ENCODE data around the gene DXO.
"Not testable (repeated sequence)": the region's sequence is repeated elsewhere in the genome, so short reads cannot be mapped to it uniquely, and the experiment has no call there.

Gene DXO

GRCh38 chr6:31958741-31959739, 12.9 kb downstream of the DXO start, which contains the start of the genes NELFE and SKIC2:
Gene NELFE (minus strand): TSS chr6:31958971. CDS start chr6:31958446, 525 bp downstream.
Gene SKIC2 (plus strand): TSS chr6:31959175. CDS start chr6:31959193, 18 bp downstream.
- peak; percentile 99 for DNase-seq (ENCODE audit: low spot score)

DNA sequence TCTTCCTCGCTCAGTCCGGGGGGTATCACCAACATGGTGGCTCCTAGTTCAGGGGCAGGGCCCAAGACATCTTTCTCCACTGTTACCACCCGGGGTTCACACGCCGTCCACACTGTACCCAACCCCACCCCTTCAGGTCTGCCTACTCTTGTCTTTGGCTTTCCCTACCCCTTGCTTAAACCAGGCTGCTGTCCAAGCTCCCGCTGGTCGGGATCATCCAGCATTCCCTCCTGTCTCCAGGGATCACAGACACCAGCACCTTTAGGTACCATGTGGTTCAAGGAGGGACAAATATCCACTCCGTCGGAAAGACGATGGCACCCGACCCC, 13.6 kb downstream of the DXO start:
- no peak for DNase-seq (ENCODE audit: low spot score)

- DNase-seq (ENCODE audit: low spot score), result no peak
Observed at GRCh38 chr6:31956796-31957195, 15.1 kb downstream of the DXO start.

DNA sequence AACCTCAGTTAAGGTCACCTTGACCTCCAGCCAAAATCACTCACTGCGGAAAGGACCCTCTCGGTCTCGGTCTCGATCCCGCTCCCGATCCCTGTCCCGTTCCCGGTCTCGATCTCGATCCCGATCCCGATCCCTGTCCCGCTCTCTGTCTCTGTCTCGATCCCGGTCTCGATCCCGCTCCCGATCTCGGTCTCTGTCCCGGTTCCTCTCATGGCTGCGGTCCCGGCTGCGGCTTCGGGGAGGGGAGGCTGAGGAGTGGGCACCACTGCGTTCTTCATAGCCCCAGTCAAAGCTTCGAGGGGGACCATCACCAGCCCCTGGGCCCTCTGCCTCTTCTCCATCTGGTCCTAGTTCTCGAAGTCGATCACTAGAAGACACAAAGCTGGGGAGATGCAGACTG, 17.4 kb downstream of the DXO start:
- no peak for DNase-seq (ENCODE audit: low spot score)

DNA sequence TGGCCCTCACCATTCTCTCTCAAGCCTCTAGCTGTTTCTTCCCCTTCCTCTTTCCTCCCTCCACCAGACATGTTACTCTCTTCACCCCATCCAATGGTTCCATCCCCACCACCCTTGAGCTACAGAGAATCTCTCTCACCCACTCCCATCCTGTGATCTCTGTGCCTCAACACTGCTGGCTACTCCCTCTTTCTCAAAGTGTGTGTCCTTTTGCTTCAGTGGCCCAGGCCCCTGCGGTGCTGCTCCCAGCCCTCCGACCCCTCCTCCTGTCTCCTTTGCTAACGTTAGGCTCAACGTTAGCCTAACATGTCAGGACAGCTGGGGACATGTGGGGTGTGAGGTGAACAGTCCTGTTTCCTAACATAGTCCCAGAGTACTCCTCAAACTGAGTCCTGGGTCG, 19.0 kb downstream of the DXO start:
- DNase-seq (ENCODE audit: low spot score), result no peak

GRCh38 chr6:31952140-31952805, 19.7 kb downstream of the DXO start:
- peak; percentile 22 for DNase-seq (ENCODE audit: low spot score)

DNA sequence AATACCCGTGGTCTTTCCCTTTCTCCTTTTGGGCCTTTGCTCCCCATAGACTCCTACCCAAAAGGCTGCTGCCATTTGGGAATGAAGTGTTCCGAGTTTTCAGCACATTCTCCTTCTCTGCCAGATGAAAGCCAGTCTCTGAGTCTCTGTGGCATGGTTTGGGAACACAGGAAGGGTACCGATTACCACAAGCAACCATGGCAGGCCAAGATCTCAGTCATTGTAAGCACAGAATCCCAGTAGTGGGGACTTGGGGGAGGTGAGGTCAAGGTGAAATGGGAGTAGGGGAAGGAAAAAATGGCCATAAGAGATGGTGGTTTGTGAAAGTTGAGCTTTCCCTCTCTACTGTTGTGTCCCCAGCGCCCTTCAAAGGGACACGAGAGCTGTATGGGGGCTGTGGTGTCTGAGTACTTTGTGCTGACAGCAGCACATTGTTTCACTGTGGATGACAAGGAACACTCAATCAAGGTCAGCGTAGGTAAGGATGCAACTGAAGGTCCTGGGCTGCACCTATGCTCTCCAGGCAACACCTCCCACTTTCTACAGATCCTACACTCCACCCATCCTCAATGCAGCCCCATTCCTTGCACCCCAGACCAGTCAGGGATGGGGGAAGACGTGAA, 21.9 kb downstream of the DXO start:
- DNase-seq (ENCODE audit: low spot score), result no peak

GRCh38 chr6:31948753-31949413, 23.1 kb downstream of the DXO start:
- DNase-seq (ENCODE audit: low spot score), result no peak

GRCh38 chr6:31948306-31948705, 23.6 kb downstream of the DXO start:
- no peak for DNase-seq (ENCODE audit: low spot score)

DNA sequence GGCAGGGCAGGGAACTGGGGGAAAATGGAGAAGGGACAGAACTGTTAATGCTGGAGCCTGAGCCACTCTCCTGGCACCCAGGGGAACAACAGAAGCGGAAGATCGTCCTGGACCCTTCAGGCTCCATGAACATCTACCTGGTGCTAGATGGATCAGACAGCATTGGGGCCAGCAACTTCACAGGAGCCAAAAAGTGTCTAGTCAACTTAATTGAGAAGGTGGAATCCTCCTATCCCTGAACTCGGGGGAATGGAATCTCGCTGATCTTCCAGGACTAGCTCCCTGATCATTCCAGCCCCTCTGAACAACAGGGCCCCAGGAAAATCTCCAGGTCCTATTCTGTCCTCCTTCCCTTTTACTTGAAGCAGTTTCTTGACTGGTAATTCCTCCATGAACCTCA, 24.1 kb downstream of the DXO start:
- DNase-seq (ENCODE audit: low spot score), result no peak

GRCh38 chr6:31947070-31947675, 24.8 kb downstream of the DXO start:
- no peak for DNase-seq (ENCODE audit: low spot score)

- DNase-seq (ENCODE audit: low spot score), result no peak
Observed at GRCh38 chr6:31946370-31946885, 25.5 kb downstream of the DXO start.

GRCh38 chr6:31945507-31946369, 26.2 kb downstream of the DXO start, which contains the start of gene CFB:
Gene CFB (plus strand): TSS chr6:31946095. CDS start chr6:31946222, 127 bp downstream.
- DNase-seq (ENCODE audit: low spot score), result no peak

- no peak for DNase-seq (ENCODE audit: low spot score)
Observed at GRCh38 chr6:31945154-31945506, 26.8 kb downstream of the DXO start.

DNA sequence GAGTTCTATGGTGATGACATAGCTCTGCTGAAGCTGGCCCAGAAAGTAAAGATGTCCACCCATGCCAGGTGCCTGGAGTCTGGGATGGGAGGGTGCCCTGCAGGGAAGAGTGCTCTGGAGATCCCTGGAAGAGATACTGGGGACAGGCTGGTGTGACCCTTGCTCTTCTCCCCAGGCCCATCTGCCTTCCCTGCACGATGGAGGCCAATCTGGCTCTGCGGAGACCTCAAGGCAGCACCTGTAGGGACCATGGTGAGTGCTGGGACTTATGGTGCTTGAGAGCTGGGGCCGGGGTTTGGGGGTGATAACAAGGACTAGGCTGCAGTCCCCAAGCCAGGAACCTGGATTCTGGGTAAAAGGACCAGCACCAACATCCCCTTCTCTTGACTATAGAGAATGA, 28.2 kb downstream of the DXO start:
- DNase-seq (ENCODE audit: low spot score), result no peak

GRCh38 chr6:31940256-31940664, 31.7 kb downstream of the DXO start:
- no peak for DNase-seq (ENCODE audit: low spot score)

GRCh38 chr6:31935823-31936222, 36.1 kb downstream of the DXO start:
- no peak for DNase-seq (ENCODE audit: low spot score)

DNA sequence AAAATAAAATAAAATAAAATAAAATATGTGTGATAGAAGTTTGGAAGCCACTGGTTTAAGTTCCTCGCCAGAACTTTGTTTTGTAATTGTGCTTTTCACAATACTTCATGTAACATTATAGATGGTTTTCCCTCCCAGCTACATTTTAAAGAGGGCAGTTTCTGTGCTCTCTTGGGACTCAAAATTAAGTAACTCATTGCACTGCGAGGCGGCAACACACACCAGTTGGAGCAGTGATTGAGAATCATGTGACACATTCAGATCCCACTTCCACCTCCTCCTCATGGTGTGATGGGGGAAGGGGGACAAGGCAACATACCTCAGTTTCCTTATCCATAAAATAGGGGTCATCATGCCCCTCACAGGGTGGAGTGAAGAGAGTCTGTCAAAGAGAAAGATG, 36.9 kb downstream of the DXO start:
- DNase-seq (ENCODE audit: low spot score), result no peak

DNA sequence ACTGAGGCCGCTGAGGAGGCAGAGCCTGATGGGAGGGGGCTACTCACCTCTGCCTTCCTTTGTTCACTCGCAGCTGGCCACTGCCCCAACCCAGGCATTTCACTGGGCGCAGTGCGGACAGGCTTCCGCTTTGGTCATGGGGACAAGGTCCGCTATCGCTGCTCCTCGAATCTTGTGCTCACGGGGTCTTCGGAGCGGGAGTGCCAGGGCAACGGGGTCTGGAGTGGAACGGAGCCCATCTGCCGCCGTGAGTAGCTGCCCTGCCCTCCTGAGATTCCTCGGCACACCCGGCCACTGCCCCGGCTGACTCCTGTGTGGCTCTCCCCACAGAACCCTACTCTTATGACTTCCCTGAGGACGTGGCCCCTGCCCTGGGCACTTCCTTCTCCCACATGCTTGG, 38.4 kb downstream of the DXO start:
- DNase-seq (ENCODE audit: low spot score), result no peak

- DNase-seq (ENCODE audit: low spot score), result not testable (repeated sequence)
Observed at GRCh38 chr6:31932137-31932536, 39.8 kb downstream of the DXO start.

DNA sequence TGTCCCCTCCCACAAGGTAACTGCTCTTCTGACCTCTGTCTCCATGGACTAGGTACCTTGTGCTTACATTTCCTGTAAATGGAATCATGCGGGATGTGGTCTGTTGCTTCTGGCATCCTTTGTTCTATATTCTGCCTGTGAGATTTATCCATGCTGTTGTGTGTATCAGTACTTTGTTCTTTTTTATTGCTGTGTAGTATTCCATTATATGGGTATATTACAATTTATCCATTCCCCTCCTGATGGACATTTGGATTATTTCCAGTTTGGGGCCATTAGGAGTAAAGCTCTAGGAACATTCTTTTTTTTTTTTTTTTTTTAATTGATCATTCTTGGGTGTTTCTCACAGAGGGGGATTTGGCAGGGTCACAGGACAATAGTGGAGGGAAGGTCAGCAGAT, 41.0 kb downstream of the DXO start:
- no peak for DNase-seq (ENCODE audit: low spot score)
